Body of pancreas (tissue), 4 donors: ENCODE results near the gene CCBE1. TPM values are rescaled to one million over a fixed set of nuclear protein-coding genes. Genes with fewer than 3 reads are reported as not detected.
A peak's percentile ranks its signal among the peaks of the same experiment; 100 is the strongest.

ENCODE experiments used
- ATAC-seq: fragments of 150-250 bp; one replicate; pipeline ENCODE4 v1.9.1; 2016
- DNase-seq, 4 donors: peaks; one replicate each; pipeline ENCODE4 v3.0.0-alpha.2; 2019
- H3K27ac ChIP-seq, 4 donors: fragments of 200-600 bp; sonication (generic); 1 replicate in 3 of 4; 2 replicates in 1 of 4; pipeline versions ENCODE4 v1.5.1 to v1.6.1; 2016 to 2019; ENCODE audit warnings: mild to moderate bottlenecking in 1 of 4, mixed read lengths in 1 of 4, moderate library complexity in 1 of 4
- H3K27me3 ChIP-seq, 2 donors: fragments of 200-600 bp; sonication (generic); one replicate each; pipeline ENCODE4 v1.6.0; 2016; ENCODE audit warnings: mild to moderate bottlenecking in 1 of 2
- H3K36me3 ChIP-seq, 2 donors: fragments of 200-600 bp; sonication (generic); replicated peaks in 1 of 2; 2 replicates each; pipeline ENCODE4 v1.5.1; 2016; ENCODE audit warnings: low read depth in 2 of 2; ENCODE audit not compliant: insufficient read depth in 1 of 2
- H3K4me1 ChIP-seq: fragments of 200-600 bp; sonication (generic); one replicate; pipeline ENCODE4 v1.6.0; 2016
- H3K4me3 ChIP-seq, 2 donors: fragments of 200-600 bp; sonication (generic); 1 replicate in 1 of 2; 2 replicates in 1 of 2; pipeline ENCODE4 v1.5.1; 2016 to 2019
- H3K9me3 ChIP-seq, 3 donors: fragments of 200-600 bp; sonication (generic); 1 replicate in 2 of 3; 2 replicates in 1 of 3; pipeline ENCODE4 v1.5.1; 2016
- POLR2A ChIP-seq, 3 donors: fragments of 450-650 bp; IDR thresholded peaks; one replicate each; pipeline ENCODE4 v1.6.1; 2016; ENCODE audit warnings: antibody characterized with exemption in 3 of 3, mild to moderate bottlenecking in 2 of 3
- WGBS, 2 donors: methylation state at CpG; one replicate each; pipeline ENCODE4 v1.1.5; 2017; 5-methylcytosine and 5-hydroxymethylcytosine counted together
- intact Hi-C: fragments of 100-400 bp; cut with DNase I; formaldehyde crosslinking; loops from one replicate; pipeline ENCODE4 v1.15.1; 2023
- total RNA-seq, 2 donors: library from RNA; depleted of rRNA; stranded (reverse); fragments of >200 nt; gene quantifications; one replicate each; pipeline ENCODE4 v1.1.0, GENCODE V29; 2016
- TF ChIP-seq, protein P1 (sequence below), 7 experiments: fragments of 450-650 bp in 4 of 7; fragments of 200-600 bp in 3 of 7; sonication (generic) in 3 of 7; IDR thresholded peaks; one replicate each; pipeline ENCODE4 v1.5.1; 2016 to 2019; ENCODE audit warnings: antibody characterized with exemption in 7 of 7

Gene CCBE1
- total RNA-seq, 2 donors from 2014 or later = 0.99 to 4.4 TPM

DNA sequence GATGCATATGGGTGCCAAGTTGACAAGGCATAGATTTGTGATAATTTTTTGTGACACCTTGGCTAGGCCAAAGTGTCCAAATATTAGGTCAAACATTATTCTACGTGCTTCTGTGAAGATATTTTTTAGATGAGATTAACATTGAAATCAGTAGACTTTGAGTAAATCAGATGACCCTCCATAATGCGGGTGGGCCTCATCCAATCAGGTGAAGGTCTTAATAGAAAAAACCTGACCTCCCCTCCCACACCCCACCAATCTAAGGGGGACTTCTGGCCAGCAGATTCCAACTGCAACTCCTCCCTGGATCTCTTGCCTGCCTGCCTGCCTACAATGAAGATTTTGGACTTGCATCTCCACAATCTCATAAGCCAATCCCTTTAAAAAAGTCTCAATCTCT is 219.4 kb downstream of the CCBE1 start:
- H3K36me3 ChIP-seq = no peaks in the 10 kb centered on the region
- intact Hi-C loops = no loop called here
- TF ChIP-seq, protein P1, sequence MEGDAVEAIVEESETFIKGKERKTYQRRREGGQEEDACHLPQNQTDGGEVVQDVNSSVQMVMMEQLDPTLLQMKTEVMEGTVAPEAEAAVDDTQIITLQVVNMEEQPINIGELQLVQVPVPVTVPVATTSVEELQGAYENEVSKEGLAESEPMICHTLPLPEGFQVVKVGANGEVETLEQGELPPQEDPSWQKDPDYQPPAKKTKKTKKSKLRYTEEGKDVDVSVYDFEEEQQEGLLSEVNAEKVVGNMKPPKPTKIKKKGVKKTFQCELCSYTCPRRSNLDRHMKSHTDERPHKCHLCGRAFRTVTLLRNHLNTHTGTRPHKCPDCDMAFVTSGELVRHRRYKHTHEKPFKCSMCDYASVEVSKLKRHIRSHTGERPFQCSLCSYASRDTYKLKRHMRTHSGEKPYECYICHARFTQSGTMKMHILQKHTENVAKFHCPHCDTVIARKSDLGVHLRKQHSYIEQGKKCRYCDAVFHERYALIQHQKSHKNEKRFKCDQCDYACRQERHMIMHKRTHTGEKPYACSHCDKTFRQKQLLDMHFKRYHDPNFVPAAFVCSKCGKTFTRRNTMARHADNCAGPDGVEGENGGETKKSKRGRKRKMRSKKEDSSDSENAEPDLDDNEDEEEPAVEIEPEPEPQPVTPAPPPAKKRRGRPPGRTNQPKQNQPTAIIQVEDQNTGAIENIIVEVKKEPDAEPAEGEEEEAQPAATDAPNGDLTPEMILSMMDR (IDR thresholded peaks at IDR 0.05) = no peak
- TF ChIP-seq POLR2A (IDR thresholded peaks at IDR 0.05) = no peak

DNA sequence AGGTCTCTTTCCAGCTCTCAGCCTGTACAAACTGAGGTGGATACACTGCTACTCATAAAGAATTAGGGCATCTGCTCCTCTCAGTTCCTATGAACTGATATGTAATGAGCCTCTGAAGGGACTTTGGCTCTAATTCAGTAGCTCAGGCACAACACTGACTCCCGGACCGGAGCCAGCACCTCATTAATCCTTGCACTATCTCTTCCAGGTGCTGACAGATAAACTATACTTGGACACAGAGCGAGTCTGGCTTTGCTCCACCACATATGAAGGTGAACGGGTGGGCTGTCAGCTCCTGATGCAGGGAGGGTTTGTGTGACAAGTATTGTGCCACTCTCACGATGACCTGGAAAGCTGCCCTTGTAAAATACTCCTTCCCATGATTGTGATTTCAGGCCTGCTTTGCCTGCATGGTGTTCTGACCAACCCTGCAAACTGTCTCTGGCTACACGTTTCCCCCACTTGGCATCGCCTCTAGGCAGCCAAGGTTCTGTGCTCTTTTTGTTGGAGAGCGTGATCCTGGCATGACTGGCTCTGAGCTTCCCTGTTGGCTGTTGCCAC is 226.6 kb downstream of the CCBE1 start:
- H3K27ac ChIP-seq = no peak overlapping the region
- intact Hi-C loops = no loop called here

More for the DNA sequence above, 219.4 kb downstream of the CCBE1 start:
- Histone ChIP-seq H3K4me3 (no peak overlapping the region), H3K9me3 (no peaks in the 10 kb centered on the region), H3K27me3 (no peaks in the 10 kb centered on the region), H3K4me1 (no peaks in the 10 kb centered on the region), H3K27ac (no peak overlapping the region)
- no peak for DNase-seq
- 59 to 62% methylated on average over 2 of the region's 2 CpGs for WGBS, 2 donors
- ATAC-seq = no peak

DNA sequence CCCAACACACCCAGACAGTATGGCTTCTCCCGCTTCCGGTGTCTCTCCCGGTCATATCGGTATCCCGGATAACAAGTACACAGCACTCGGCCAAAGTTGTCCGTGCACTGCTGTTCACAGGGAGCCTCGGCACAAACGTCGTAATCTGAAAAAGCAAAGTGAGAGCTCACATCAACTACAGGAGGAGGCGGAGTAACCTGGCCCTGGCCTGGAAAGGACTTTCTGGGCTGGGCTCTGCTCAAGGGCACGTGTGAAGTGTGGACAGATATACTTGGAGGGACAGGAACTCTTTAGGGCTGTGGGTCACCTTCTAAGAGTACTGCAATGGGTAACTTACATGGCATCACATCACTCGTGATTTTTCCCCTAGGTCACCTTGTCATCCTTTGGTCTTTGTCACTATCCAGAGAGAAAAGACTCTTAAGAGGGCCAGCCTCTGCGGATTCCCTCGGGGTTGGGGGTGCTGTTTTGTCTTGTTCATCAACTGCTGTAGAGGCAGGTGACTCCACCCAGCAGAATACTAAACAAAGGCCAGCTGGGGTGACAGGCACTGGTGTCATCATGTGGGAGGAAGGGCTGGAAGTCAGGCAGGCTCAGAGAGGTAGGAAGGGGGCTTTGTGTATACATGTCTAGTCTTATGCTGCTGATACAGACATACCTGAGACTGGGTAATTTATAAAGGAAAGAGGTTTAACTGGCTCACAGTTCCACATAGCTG is 227.6 kb downstream of the CCBE1 start:
- TF ChIP-seq, protein P1 (IDR thresholded peaks at IDR 0.05) = no peak
- TF ChIP-seq POLR2A (IDR thresholded peaks at IDR 0.05) = no peak
- no peak overlapping the region for H3K4me3 ChIP-seq
- H3K36me3 ChIP-seq = no peaks in the 10 kb centered on the region
- H3K9me3 ChIP-seq = no peaks in the 10 kb centered on the region
- no peak for ATAC-seq
- no peak overlapping the region for H3K27ac ChIP-seq
- intact Hi-C loops = no loop called here
- H3K4me1 ChIP-seq = peaks cover 9% of the 10 kb centered on the region
- H3K27me3 ChIP-seq = no peaks in the 10 kb centered on the region
- no peak for DNase-seq
- 66 to 72% methylated on average over 13 to 15 of the region's 15 CpGs for WGBS, 2 donors

More for the DNA sequence above, 226.6 kb downstream of the CCBE1 start:
- TF ChIP-seq, protein P1 (IDR thresholded peaks at IDR 0.05) = no peak
- no peak for TF ChIP-seq POLR2A (IDR thresholded peaks at IDR 0.05)
- H3K27me3 ChIP-seq = no peaks in the 10 kb centered on the region
- H3K9me3 ChIP-seq = no peaks in the 10 kb centered on the region
- H3K4me3 ChIP-seq = no peak overlapping the region
- H3K4me1 ChIP-seq = peaks cover 9% of the 10 kb centered on the region
- ATAC-seq = no peak
- H3K36me3 ChIP-seq = no peaks in the 10 kb centered on the region
- peak in 2 of 4 donors; percentile 14 to 19 for DNase-seq
- 29 to 43% methylated on average over 8 of the region's 8 CpGs for WGBS, 2 donors

DNA sequence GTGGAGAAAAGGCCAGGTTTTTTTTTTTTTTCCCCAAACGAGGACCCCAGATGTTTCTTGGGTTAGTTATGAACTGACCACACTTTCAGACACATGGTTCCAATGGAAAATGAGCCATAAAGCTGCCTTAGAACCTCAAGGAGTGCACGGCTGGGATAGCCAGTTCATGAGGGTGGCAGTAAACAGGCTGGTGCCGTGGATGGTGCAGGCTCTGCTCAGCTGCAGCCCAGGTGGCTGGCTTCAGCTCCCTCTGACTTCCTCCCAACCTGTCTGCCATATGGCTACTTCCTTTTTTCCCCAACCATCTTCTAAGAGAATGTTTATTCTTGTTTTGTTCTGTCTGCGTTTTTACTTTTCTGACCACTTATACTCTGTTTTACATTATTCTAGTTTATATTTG is 228.4 kb downstream of the CCBE1 start:
- no peak overlapping the region for H3K4me3 ChIP-seq
- WGBS, 2 donors = 50 to 61% methylated on average over 4 of the region's 4 CpGs
- TF ChIP-seq POLR2A (IDR thresholded peaks at IDR 0.05) = no peak
- TF ChIP-seq, protein P1 (IDR thresholded peaks at IDR 0.05) = no peak
- H3K36me3 ChIP-seq = no peaks in the 10 kb centered on the region
- ATAC-seq (no peak), DNase-seq (no peak)
- H3K27ac ChIP-seq = no peak overlapping the region
- intact Hi-C loops = no loop called here
- H3K9me3 ChIP-seq = no peaks in the 10 kb centered on the region
- H3K27me3 ChIP-seq = no peaks in the 10 kb centered on the region
- H3K4me1 ChIP-seq = peaks cover 9% of the 10 kb centered on the region
